Stimulated activated CD4-positive, alpha-beta T cell treated with anti-CD3 and anti-CD28 coated beads, Interleukin-12 subunit alpha, Interleukin-12 subunit beta, amount 100 ng/mL, for 24 hours (primary cell): ENCODE results near the gene MAPK8IP3.

ENCODE experiments used
- DNase-seq, 2 experiments: peaks; one replicate each; pipeline ENCODE4 v3.0.0-alpha.2; 2020; ENCODE audit warnings: low read depth in 2 of 2

MAPK8IP3 gene

GRCh38 chr16:1678500-1679098 is 27.4 kb upstream of the MAPK8IP3 start:
- peak; percentile 10 to 31 for DNase-seq

- DNase-seq, result no peak
Measured at GRCh38 chr16:1680361-1680760, 25.6 kb upstream of the MAPK8IP3 start.

GRCh38 chr16:1681032-1681431 is 25.0 kb upstream of the MAPK8IP3 start:
- no peak for DNase-seq

- no peak for DNase-seq
Measured at GRCh38 chr16:1687427-1688316, 18.3 kb upstream of the MAPK8IP3 start.

GRCh38 chr16:1688807-1689560 is 17.0 kb upstream of the MAPK8IP3 start:
- no peak for DNase-seq

- DNase-seq, result no peak
Measured at GRCh38 chr16:1689853-1690252, 16.1 kb upstream of the MAPK8IP3 start.

- DNase-seq, result no peak
Measured at GRCh38 chr16:1690810-1691209, 15.2 kb upstream of the MAPK8IP3 start.

GRCh38 chr16:1691276-1691675 is 14.7 kb upstream of the MAPK8IP3 start:
- DNase-seq, result no peak

GRCh38 chr16:1691956-1692355 is 14.0 kb upstream of the MAPK8IP3 start:
- DNase-seq, result no peak

- DNase-seq, result no peak
Measured at GRCh38 chr16:1696863-1697262, 9.1 kb upstream of the MAPK8IP3 start.

- no peak for DNase-seq
Measured at GRCh38 chr16:1698680-1699079, 7.3 kb upstream of the MAPK8IP3 start.

- no peak for DNase-seq
Measured at GRCh38 chr16:1700246-1700645, 5.7 kb upstream of the MAPK8IP3 start.

GRCh38 chr16:1701216-1701878 is 4.6 kb upstream of the MAPK8IP3 start:
- DNase-seq, result no peak

- DNase-seq, result peak in 1 of 2 experiments; percentile 25
Measured at GRCh38 chr16:1705324-1705687, 689 bp upstream of the MAPK8IP3 start.

GRCh38 chr16:1706386-1707192 is 594 bp downstream of the MAPK8IP3 start:
- DNase-seq, result peak in 1 of 2 experiments; percentile 11

GRCh38 chr16:1707193-1707790 is 1.3 kb downstream of the MAPK8IP3 start:
- DNase-seq, result no peak

GRCh38 chr16:1708083-1708767 is 2.2 kb downstream of the MAPK8IP3 start:
- no peak for DNase-seq

GRCh38 chr16:1708768-1709180 is 2.8 kb downstream of the MAPK8IP3 start:
- no peak for DNase-seq

GRCh38 chr16:1709356-1709755 is 3.4 kb downstream of the MAPK8IP3 start:
- no peak for DNase-seq
